Effector memory CD4-positive, alpha-beta T cell (primary cell): Measurements from ENCODE around the gene DNAH10.

ENCODE experiments used
- DNase-seq, 3 donors: peaks; one replicate each; pipeline ENCODE4 v3.0.0-alpha.2; 2020
- H3K27ac ChIP-seq: 2 replicates; pipeline ENCODE4 v1.7.0; 2013; ENCODE audit warnings: mild to moderate bottlenecking, low read length, moderate library complexity; ENCODE audit not compliant: insufficient read depth, poor library complexity, severe bottlenecking
- H3K27me3 ChIP-seq: replicated peaks from 2 replicates; pipeline ENCODE4 v1.7.0; 2013; ENCODE audit warnings: mild to moderate bottlenecking, low read length; ENCODE audit not compliant: insufficient read depth, control insufficient read depth, poor library complexity, severe bottlenecking
- H3K36me3 ChIP-seq: 2 replicates; pipeline ENCODE4 v1.7.0; 2013; ENCODE audit warnings: mild to moderate bottlenecking, low read length, moderate library complexity; ENCODE audit not compliant: control insufficient read depth, insufficient read depth
- H3K4me1 ChIP-seq: 2 replicates; pipeline ENCODE4 v1.7.0; 2013; ENCODE audit warnings: low read length, mild to moderate bottlenecking; ENCODE audit not compliant: control insufficient read depth, insufficient read depth, poor library complexity, severe bottlenecking
- H3K4me3 ChIP-seq: 2 replicates; pipeline ENCODE4 v1.7.0; 2013; ENCODE audit warnings: low read length, low read depth, mild to moderate bottlenecking; ENCODE audit not compliant: insufficient read depth, poor library complexity, severe bottlenecking
- H3K9me3 ChIP-seq: 2 replicates; pipeline ENCODE4 v1.7.0; 2013; ENCODE audit warnings: mild to moderate bottlenecking, low read length, moderate library complexity; ENCODE audit not compliant: control insufficient read depth

DNAH10 gene

GRCh38 chr12:123723765-123724164 lies 38.3 kb upstream of the DNAH10 start:
- DNase-seq, result no peak
- Histone ChIP-seq H3K27ac (no peak overlapping the region), H3K36me3 (peaks cover 49% of the 10 kb centered on the region), H3K4me1 (no peaks in the 10 kb centered on the region), H3K4me3 (no peak overlapping the region), H3K9me3 (no peaks in the 10 kb centered on the region), H3K27me3 (no peaks in the 10 kb centered on the region)

GRCh38 chr12:123726244-123726643 lies 35.9 kb upstream of the DNAH10 start:
- no peak overlapping the region for H3K4me3 ChIP-seq
- DNase-seq, result no peak
- peaks cover 55% of the 10 kb centered on the region for H3K36me3 ChIP-seq
- H3K27ac ChIP-seq, result no peak overlapping the region
- no peaks in the 10 kb centered on the region for H3K9me3 ChIP-seq
- H3K27me3 ChIP-seq, result no peaks in the 10 kb centered on the region
- H3K4me1 ChIP-seq, result no peaks in the 10 kb centered on the region

GRCh38 chr12:123726962-123727361 lies 35.1 kb upstream of the DNAH10 start:
- Histone ChIP-seq H3K36me3 (peaks cover 62% of the 10 kb centered on the region), H3K27ac (no peak overlapping the region), H3K4me3 (no peak overlapping the region), H3K9me3 (no peaks in the 10 kb centered on the region), H3K4me1 (no peaks in the 10 kb centered on the region), H3K27me3 (no peaks in the 10 kb centered on the region)
- no peak for DNase-seq

- Histone ChIP-seq H3K4me3 (no peak overlapping the region), H3K27me3 (no peaks in the 10 kb centered on the region), H3K36me3 (peaks cover 57% of the 10 kb centered on the region), H3K27ac (no peak overlapping the region), H3K4me1 (no peaks in the 10 kb centered on the region), H3K9me3 (no peaks in the 10 kb centered on the region)
- no peak for DNase-seq
These were observed 34.2 kb upstream of the DNAH10 start for GRCh38 chr12:123727878-123728277.

- H3K9me3 ChIP-seq, result no peaks in the 10 kb centered on the region
- H3K36me3 ChIP-seq, result peaks cover 72% of the 10 kb centered on the region
- H3K4me1 ChIP-seq, result no peaks in the 10 kb centered on the region
- H3K4me3 ChIP-seq, result no peak overlapping the region
- no peaks in the 10 kb centered on the region for H3K27me3 ChIP-seq
- DNase-seq, result no peak
- no peak overlapping the region for H3K27ac ChIP-seq
These were observed 30.5 kb upstream of the DNAH10 start for GRCh38 chr12:123731596-123731995.

- Histone ChIP-seq H3K27ac (no peak overlapping the region), H3K9me3 (no peaks in the 10 kb centered on the region), H3K27me3 (no peaks in the 10 kb centered on the region), H3K4me3 (no peak overlapping the region), H3K36me3 (peaks cover 73% of the 10 kb centered on the region), H3K4me1 (no peaks in the 10 kb centered on the region)
- DNase-seq, result no peak
These were observed 29.9 kb upstream of the DNAH10 start for GRCh38 chr12:123732251-123732650.

GRCh38 chr12:123733229-123733628 lies 28.9 kb upstream of the DNAH10 start:
- no peaks in the 10 kb centered on the region for H3K4me1 ChIP-seq

GRCh38 chr12:123734268-123734667 lies 27.8 kb upstream of the DNAH10 start:
- no peaks in the 10 kb centered on the region for H3K9me3 ChIP-seq
- peaks cover 63% of the 10 kb centered on the region for H3K36me3 ChIP-seq
- DNase-seq, result no peak

More at GRCh38 chr12:123733229-123733628, 28.9 kb upstream of the DNAH10 start:
- no peaks in the 10 kb centered on the region for H3K27me3 ChIP-seq
- no peak for DNase-seq
- peaks cover 68% of the 10 kb centered on the region for H3K36me3 ChIP-seq
- no peaks in the 10 kb centered on the region for H3K9me3 ChIP-seq
- H3K4me3 ChIP-seq, result no peak overlapping the region
- H3K27ac ChIP-seq, result no peak overlapping the region

GRCh38 chr12:123741937-123742572 lies 20.0 kb upstream of the DNAH10 start:
- no peaks in the 10 kb centered on the region for H3K4me1 ChIP-seq
- peaks cover 44% of the 10 kb centered on the region for H3K36me3 ChIP-seq
- H3K27ac ChIP-seq, result no peak overlapping the region
- no peak overlapping the region for H3K4me3 ChIP-seq
- H3K27me3 ChIP-seq, result no peaks in the 10 kb centered on the region
- no peaks in the 10 kb centered on the region for H3K9me3 ChIP-seq
- no peak for DNase-seq

More at GRCh38 chr12:123734268-123734667, 27.8 kb upstream of the DNAH10 start:
- Histone ChIP-seq H3K27ac (no peak overlapping the region), H3K4me1 (no peaks in the 10 kb centered on the region), H3K27me3 (no peaks in the 10 kb centered on the region), H3K4me3 (no peak overlapping the region)

GRCh38 chr12:123743002-123743401 lies 19.1 kb upstream of the DNAH10 start:
- peaks cover 41% of the 10 kb centered on the region for H3K36me3 ChIP-seq

More at GRCh38 chr12:123743002-123743401, 19.1 kb upstream of the DNAH10 start:
- Histone ChIP-seq H3K9me3 (no peaks in the 10 kb centered on the region), H3K4me3 (no peak overlapping the region), H3K27ac (no peak overlapping the region), H3K27me3 (no peaks in the 10 kb centered on the region), H3K4me1 (no peaks in the 10 kb centered on the region)
- DNase-seq, result no peak
